KBM-7 (cell line): ENCODE measurements around the gene ECHDC1.
"Not testable (repeated sequence)": the region's sequence is repeated elsewhere in the genome, so short reads cannot be mapped to it uniquely, and the experiment has no call there.

Source experiments
- DNase-seq: peaks from one replicate; pipeline ENCODE4 v3.0.0-alpha.2; 2015
- in situ Hi-C: fragments of 300-500 bp; cut with MboI; formaldehyde crosslinking; loops from 2 replicates; pipeline ENCODE4 v1.14.3; 2020; ENCODE audit warnings: low sequenced_read_pairs, low pct_unique_long_range_greater_than_20kb, mixed read lengths

Gene ECHDC1

GRCh38 chr6:127343809-127344659 is 625 bp upstream of the ECHDC1 start:
- in situ Hi-C loops, result no loop called here
- DNase-seq, result no peak

- in situ Hi-C loops, result no loop called here
- DNase-seq, result no peak
Measured at GRCh38 chr6:127342296-127342945, 988 bp downstream of the ECHDC1 start.

- peak; percentile 21 for DNase-seq
- in situ Hi-C loops, result no loop called here
Measured at GRCh38 chr6:127341471-127342202, 1.8 kb downstream of the ECHDC1 start.

- no peak for DNase-seq
- in situ Hi-C loops, result no loop called here
Measured at GRCh38 chr6:127340171-127340570, 3.2 kb downstream of the ECHDC1 start.

- in situ Hi-C loops, result no loop called here
- DNase-seq, result no peak
Measured at GRCh38 chr6:127338936-127339335, 4.5 kb downstream of the ECHDC1 start.

- in situ Hi-C loops, result no loop called here
- DNase-seq, result no peak
Measured at GRCh38 chr6:127332383-127332961, 10.9 kb downstream of the ECHDC1 start.

GRCh38 chr6:127331256-127331655 is 12.2 kb downstream of the ECHDC1 start:
- DNase-seq, in situ Hi-C loops: not testable (repeated sequence)

GRCh38 chr6:127328043-127328609 is 15.3 kb downstream of the ECHDC1 start:
- DNase-seq, result no peak
- in situ Hi-C loops, result no loop called here

GRCh38 chr6:127319686-127320085 is 23.7 kb downstream of the ECHDC1 start:
- in situ Hi-C loops, result no loop called here
- DNase-seq, result no peak

GRCh38 chr6:127317388-127318128 is 25.9 kb downstream of the ECHDC1 start:
- in situ Hi-C loops, result no loop called here
- DNase-seq, result no peak

GRCh38 chr6:127305741-127306140 is 37.7 kb downstream of the ECHDC1 start:
- no peak for DNase-seq
- in situ Hi-C loops, result no loop called here

- in situ Hi-C loops, result no loop called here
- DNase-seq, result no peak
Measured at GRCh38 chr6:127303917-127304316, 39.5 kb downstream of the ECHDC1 start.

GRCh38 chr6:127302728-127303660 is 40.4 kb downstream of the ECHDC1 start:
- peak; percentile 76 for DNase-seq
- in situ Hi-C loops, result no loop called here

- in situ Hi-C loops, result no loop called here
- DNase-seq, result no peak
Measured at GRCh38 chr6:127301199-127301700, 42.2 kb downstream of the ECHDC1 start.

GRCh38 chr6:127300411-127300810 is 43.0 kb downstream of the ECHDC1 start:
- no peak for DNase-seq
- in situ Hi-C loops, result no loop called here

GRCh38 chr6:127299522-127300240 is 43.7 kb downstream of the ECHDC1 start:
- no peak for DNase-seq
- in situ Hi-C loops, result no loop called here

- in situ Hi-C loops, result no loop called here
- no peak for DNase-seq
Measured at GRCh38 chr6:127298475-127298874, 44.9 kb downstream of the ECHDC1 start.
